GM23338 (cell line): ENCODE measurements around the gene CKM. TPM values are rescaled to one million over a fixed set of nuclear protein-coding genes. Genes with fewer than 3 reads are reported as not detected.

Experiments
- ATAC-seq: fragments of 200-7000 bp; cut with Tn5 transposase; 3 replicates; pipeline ENCODE4 v1.9.1; 2020
- DNase-seq: peaks from one replicate; pipeline ENCODE4 v3.0.0-alpha.2; 2015; ENCODE audit warnings: low spot score
- H2AFZ ChIP-seq: fragments of 200-600 bp; sonication (generic); 2 replicates; pipeline ENCODE4 v1.8.0; 2016; ENCODE audit warnings: antibody characterized with exemption, mild to moderate bottlenecking, moderate library complexity
- H3F3A ChIP-seq: fragments of 200-600 bp; sonication (generic); replicated peaks from 2 replicates; pipeline ENCODE4 v1.8.0; 2017; ENCODE audit warnings: antibody characterized with exemption, mixed run types, low read depth
- H3K27ac ChIP-seq: fragments of 200-600 bp; sonication (generic); 2 replicates; pipeline ENCODE4 v1.6.1; 2016; ENCODE audit warnings: low read depth
- H3K27me3 ChIP-seq: fragments of 200-600 bp; sonication (generic); 2 replicates; pipeline ENCODE4 v1.8.0; 2016; ENCODE audit warnings: mild to moderate bottlenecking, mixed run types, moderate library complexity; ENCODE audit not compliant: insufficient read depth
- H3K36me3 ChIP-seq: fragments of 200-600 bp; sonication (generic); 2 replicates; pipeline ENCODE4 v1.8.0; 2016; ENCODE audit warnings: mild to moderate bottlenecking; ENCODE audit not compliant: insufficient read depth
- H3K4me1 ChIP-seq: fragments of 200-600 bp; sonication (generic); 2 replicates; pipeline ENCODE4 v1.8.0; 2016; ENCODE audit warnings: mild to moderate bottlenecking, moderate library complexity; ENCODE audit not compliant: insufficient read depth
- H3K4me2 ChIP-seq: fragments of 200-600 bp; sonication (generic); 2 replicates; pipeline ENCODE4 v1.7.1; 2017; ENCODE audit warnings: mixed run types
- H3K4me3 ChIP-seq: fragments of 200-600 bp; sonication (generic); 2 replicates; pipeline ENCODE4 v1.6.1; 2016; ENCODE audit warnings: mixed run types
- H3K79me2 ChIP-seq: fragments of 200-600 bp; sonication (generic); replicated peaks from 2 replicates; pipeline ENCODE4 v1.8.0; 2017; ENCODE audit warnings: mild to moderate bottlenecking; ENCODE audit not compliant: insufficient read depth
- H3K9me2 ChIP-seq: fragments of 200-600 bp; sonication (generic); 2 replicates; pipeline ENCODE4 v1.8.0; 2017; ENCODE audit not compliant: insufficient read depth
- H4K20me1 ChIP-seq: fragments of 200-600 bp; sonication (generic); replicated peaks from 2 replicates; pipeline ENCODE4 v1.8.0; 2017; ENCODE audit warnings: mild to moderate bottlenecking; ENCODE audit not compliant: insufficient read depth
- H3K27ac Mint-ChIP-seq: 2 replicates; pipeline ENCODE4 v1.8.0; 2020; ENCODE audit warnings: inconsistent platforms, mild to moderate bottlenecking, moderate library complexity, mixed read lengths
- H3K27me3 Mint-ChIP-seq: 3 replicates; pipeline ENCODE4 v1.8.0; 2022; ENCODE audit warnings: low read depth, mild to moderate bottlenecking, moderate library complexity, mixed read lengths, inconsistent platforms; ENCODE audit not compliant: insufficient read depth, poor library complexity
- H3K36me3 Mint-ChIP-seq: 3 replicates; pipeline ENCODE4 v1.8.0; 2021; ENCODE audit warnings: low read depth, mild to moderate bottlenecking, inconsistent platforms, moderate library complexity, mixed read lengths
- H3K4me1 Mint-ChIP-seq: 3 replicates; pipeline ENCODE4 v1.8.0; 2020; ENCODE audit warnings: mild to moderate bottlenecking, inconsistent platforms, mixed read lengths
- H3K4me3 Mint-ChIP-seq: 3 replicates; pipeline ENCODE4 v1.8.0; 2021; ENCODE audit warnings: moderate library complexity, mild to moderate bottlenecking, inconsistent platforms, mixed read lengths
- H3K9me3 Mint-ChIP-seq: 3 replicates; pipeline ENCODE4 v1.8.0; 2020; ENCODE audit warnings: moderate library complexity, mild to moderate bottlenecking, inconsistent platforms, mixed read lengths
- CREB1 ChIP-seq: fragments of 250-450 bp; sonication (Bioruptor Pico); IDR thresholded peaks from 2 replicates; pipeline ENCODE4 v1.5.0; 2020; ENCODE audit warnings: low read depth, mild to moderate bottlenecking, moderate library complexity
- EZH2 ChIP-seq: fragments of 200-600 bp; sonication (generic); IDR thresholded peaks from one replicate; pipeline ENCODE4 v1.8.0; 2017; ENCODE audit warnings: antibody characterized with exemption, mild to moderate bottlenecking, low read depth; ENCODE audit not compliant: unreplicated experiment
- EZH2phosphoT487 ChIP-seq: fragments of 200-600 bp; sonication (generic); IDR thresholded peaks from one replicate; pipeline ENCODE4 v1.8.1; 2018; ENCODE audit warnings: antibody characterized with exemption; ENCODE audit not compliant: unreplicated experiment
- JUNB ChIP-seq: IDR thresholded peaks from one replicate; pipeline ENCODE4 v1.6.1; 2016; ENCODE audit warnings: antibody characterized with exemption; ENCODE audit not compliant: unreplicated experiment
- POLR2AphosphoS5 ChIP-seq: IDR thresholded peaks from 2 replicates; pipeline ENCODE4 v1.6.1; 2016; ENCODE audit warnings: antibody characterized with exemption, low read depth
- STAT1 ChIP-seq: IDR thresholded peaks from one replicate; pipeline ENCODE4 v1.6.1; 2016; ENCODE audit warnings: antibody characterized with exemption; ENCODE audit not compliant: unreplicated experiment
- ZNF114 ChIP-seq: fragments of 250-450 bp; sonication (Bioruptor Pico); IDR thresholded peaks from 2 replicates; pipeline ENCODE4 v1.5.0; 2020; ENCODE audit warnings: mild to moderate bottlenecking, moderate library complexity
- ZNF331 ChIP-seq: fragments of 250-450 bp; sonication (Bioruptor Pico); IDR thresholded peaks from 2 replicates; pipeline ENCODE4 v1.5.0; 2020; ENCODE audit warnings: low read depth, mild to moderate bottlenecking, moderate library complexity
- polyA plus RNA-seq: library from polyadenylated mRNA; unstranded; fragments of >200 nt; fragmentation: Nextera tagmentation; extraction: Ambion mirVana; gene quantifications from 2 replicates; pipeline ENCODE4 v1.2.1, GENCODE V29; 2016
- total RNA-seq: library from RNA; depleted of rRNA; stranded (reverse); fragments of >200 nt; shearing (Covaris generic); gene quantifications from 2 replicates; pipeline ENCODE4 v1.2.3, GENCODE V29; 2014
- TF ChIP-seq, protein P1 (sequence below): fragments of 250-450 bp; sonication (Bioruptor Pico); IDR thresholded peaks from 2 replicates; pipeline ENCODE4 v1.5.0; 2020; ENCODE audit warnings: mild to moderate bottlenecking, moderate library complexity
- TF ChIP-seq, protein P2 (sequence below): IDR thresholded peaks from 2 replicates; pipeline ENCODE4 v1.6.1; 2016; ENCODE audit warnings: antibody characterized with exemption
- TF ChIP-seq, protein P3 (sequence below): IDR thresholded peaks from one replicate; pipeline ENCODE4 v1.6.1; 2018; ENCODE audit warnings: antibody characterized with exemption; ENCODE audit not compliant: unreplicated experiment
- TF ChIP-seq, protein P4 (sequence below), 2 experiments: fragments of 200-600 bp in 1 of 2; sonication (generic) in 1 of 2; conservative IDR thresholded peaks; 2 replicates each; pipeline versions ENCODE4 v1.5.1 to v1.6.1; 2016 to 2017; ENCODE audit warnings: antibody characterized with exemption in 2 of 2, low read depth in 2 of 2, mild to moderate bottlenecking in 2 of 2, moderate library complexity in 1 of 2

Gene CKM
- total and polyA plus RNA-seq, 2 experiments from 2014 or later = not detected

DNA sequence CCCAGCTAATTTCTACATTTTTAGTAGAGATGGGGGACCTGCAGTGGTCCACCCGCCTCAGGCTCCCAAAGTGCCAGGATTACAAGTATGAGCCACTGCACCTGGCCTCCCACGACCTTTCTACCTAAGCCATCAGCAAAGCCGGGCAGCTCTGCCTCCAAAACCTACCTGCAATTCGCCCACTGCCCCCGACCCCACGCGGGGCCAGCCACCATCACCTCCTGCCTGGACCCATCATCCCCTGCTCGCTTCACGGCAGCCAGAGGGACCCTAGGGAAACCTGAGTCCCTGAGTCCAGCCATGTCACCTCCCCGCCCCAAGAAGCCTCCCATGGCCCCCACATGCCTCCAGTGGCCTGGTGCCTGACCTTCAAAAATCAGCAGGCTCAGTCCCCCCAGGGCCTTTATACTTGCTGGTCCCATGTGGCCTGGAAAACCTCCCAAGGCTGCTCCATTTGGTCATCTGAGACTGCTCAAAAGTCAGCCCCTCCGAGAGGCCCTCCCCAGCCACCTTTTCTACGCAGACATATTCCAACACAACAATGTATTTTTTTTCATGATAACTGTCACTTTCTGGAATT, 35.6 kb upstream of the CKM start:
- Mint-ChIP-seq H3K4me3 (no peak overlapping the region), H3K27me3 (peaks cover 23% of the 10 kb centered on the region), H3K9me3 (no peaks in the 10 kb centered on the region), H3K27ac (no peak overlapping the region), H3K36me3 (peaks cover 86% of the 10 kb centered on the region), H3K4me1 (no peaks in the 10 kb centered on the region; the same call in 2 of the 3 replicates)
- H3K27ac ChIP-seq = no peak overlapping the region
- no peak for TF ChIP-seq STAT1
- TF ChIP-seq JUNB = no peak
- TF ChIP-seq EZH2 = no peak
- TF ChIP-seq, protein P1, sequence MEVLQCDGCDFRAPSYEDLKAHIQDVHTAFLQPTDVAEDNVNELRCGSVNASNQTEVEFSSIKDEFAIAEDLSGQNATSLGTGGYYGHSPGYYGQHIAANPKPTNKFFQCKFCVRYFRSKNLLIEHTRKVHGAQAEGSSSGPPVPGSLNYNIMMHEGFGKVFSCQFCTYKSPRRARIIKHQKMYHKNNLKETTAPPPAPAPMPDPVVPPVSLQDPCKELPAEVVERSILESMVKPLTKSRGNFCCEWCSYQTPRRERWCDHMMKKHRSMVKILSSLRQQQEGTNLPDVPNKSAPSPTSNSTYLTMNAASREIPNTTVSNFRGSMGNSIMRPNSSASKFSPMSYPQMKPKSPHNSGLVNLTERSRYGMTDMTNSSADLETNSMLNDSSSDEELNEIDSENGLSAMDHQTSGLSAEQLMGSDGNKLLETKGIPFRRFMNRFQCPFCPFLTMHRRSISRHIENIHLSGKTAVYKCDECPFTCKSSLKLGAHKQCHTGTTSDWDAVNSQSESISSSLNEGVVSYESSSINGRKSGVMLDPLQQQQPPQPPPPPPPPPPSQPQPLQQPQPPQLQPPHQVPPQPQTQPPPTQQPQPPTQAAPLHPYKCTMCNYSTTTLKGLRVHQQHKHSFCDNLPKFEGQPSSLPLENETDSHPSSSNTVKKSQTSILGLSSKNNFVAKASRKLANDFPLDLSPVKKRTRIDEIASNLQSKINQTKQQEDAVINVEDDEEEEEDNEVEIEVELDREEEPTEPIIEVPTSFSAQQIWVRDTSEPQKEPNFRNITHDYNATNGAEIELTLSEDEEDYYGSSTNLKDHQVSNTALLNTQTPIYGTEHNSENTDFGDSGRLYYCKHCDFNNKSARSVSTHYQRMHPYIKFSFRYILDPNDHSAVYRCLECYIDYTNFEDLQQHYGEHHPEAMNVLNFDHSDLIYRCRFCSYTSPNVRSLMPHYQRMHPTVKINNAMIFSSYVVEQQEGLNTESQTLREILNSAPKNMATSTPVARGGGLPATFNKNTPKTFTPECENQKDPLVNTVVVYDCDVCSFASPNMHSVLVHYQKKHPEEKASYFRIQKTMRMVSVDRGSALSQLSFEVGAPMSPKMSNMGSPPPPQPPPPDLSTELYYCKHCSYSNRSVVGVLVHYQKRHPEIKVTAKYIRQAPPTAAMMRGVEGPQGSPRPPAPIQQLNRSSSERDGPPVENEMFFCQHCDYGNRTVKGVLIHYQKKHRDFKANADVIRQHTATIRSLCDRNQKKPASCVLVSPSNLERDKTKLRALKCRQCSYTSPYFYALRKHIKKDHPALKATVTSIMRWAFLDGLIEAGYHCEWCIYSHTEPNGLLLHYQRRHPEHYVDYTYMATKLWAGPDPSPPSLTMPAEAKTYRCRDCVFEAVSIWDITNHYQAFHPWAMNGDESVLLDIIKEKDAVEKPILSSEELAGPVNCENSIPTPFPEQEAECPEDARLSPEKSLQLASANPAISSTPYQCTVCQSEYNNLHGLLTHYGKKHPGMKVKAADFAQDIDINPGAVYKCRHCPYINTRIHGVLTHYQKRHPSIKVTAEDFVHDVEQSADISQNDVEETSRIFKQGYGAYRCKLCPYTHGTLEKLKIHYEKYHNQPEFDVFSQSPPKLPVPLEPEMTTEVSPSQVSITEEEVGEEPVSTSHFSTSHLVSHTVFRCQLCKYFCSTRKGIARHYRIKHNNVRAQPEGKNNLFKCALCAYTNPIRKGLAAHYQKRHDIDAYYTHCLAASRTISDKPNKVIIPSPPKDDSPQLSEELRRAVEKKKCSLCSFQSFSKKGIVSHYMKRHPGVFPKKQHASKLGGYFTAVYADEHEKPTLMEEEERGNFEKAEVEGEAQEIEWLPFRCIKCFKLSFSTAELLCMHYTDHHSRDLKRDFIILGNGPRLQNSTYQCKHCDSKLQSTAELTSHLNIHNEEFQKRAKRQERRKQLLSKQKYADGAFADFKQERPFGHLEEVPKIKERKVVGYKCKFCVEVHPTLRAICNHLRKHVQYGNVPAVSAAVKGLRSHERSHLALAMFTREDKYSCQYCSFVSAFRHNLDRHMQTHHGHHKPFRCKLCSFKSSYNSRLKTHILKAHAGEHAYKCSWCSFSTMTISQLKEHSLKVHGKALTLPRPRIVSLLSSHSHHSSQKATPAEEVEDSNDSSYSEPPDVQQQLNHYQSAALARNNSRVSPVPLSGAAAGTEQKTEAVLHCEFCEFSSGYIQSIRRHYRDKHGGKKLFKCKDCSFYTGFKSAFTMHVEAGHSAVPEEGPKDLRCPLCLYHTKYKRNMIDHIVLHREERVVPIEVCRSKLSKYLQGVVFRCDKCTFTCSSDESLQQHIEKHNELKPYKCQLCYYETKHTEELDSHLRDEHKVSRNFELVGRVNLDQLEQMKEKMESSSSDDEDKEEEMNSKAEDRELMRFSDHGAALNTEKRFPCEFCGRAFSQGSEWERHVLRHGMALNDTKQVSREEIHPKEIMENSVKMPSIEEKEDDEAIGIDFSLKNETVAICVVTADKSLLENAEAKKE (CRISPR knock-in tag) = no peak
- TF ChIP-seq ZNF331 (CRISPR knock-in tag) = no peak
- TF ChIP-seq, protein P2, sequence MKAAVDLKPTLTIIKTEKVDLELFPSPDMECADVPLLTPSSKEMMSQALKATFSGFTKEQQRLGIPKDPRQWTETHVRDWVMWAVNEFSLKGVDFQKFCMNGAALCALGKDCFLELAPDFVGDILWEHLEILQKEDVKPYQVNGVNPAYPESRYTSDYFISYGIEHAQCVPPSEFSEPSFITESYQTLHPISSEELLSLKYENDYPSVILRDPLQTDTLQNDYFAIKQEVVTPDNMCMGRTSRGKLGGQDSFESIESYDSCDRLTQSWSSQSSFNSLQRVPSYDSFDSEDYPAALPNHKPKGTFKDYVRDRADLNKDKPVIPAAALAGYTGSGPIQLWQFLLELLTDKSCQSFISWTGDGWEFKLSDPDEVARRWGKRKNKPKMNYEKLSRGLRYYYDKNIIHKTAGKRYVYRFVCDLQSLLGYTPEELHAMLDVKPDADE = no peak
- TF ChIP-seq, protein P3, sequence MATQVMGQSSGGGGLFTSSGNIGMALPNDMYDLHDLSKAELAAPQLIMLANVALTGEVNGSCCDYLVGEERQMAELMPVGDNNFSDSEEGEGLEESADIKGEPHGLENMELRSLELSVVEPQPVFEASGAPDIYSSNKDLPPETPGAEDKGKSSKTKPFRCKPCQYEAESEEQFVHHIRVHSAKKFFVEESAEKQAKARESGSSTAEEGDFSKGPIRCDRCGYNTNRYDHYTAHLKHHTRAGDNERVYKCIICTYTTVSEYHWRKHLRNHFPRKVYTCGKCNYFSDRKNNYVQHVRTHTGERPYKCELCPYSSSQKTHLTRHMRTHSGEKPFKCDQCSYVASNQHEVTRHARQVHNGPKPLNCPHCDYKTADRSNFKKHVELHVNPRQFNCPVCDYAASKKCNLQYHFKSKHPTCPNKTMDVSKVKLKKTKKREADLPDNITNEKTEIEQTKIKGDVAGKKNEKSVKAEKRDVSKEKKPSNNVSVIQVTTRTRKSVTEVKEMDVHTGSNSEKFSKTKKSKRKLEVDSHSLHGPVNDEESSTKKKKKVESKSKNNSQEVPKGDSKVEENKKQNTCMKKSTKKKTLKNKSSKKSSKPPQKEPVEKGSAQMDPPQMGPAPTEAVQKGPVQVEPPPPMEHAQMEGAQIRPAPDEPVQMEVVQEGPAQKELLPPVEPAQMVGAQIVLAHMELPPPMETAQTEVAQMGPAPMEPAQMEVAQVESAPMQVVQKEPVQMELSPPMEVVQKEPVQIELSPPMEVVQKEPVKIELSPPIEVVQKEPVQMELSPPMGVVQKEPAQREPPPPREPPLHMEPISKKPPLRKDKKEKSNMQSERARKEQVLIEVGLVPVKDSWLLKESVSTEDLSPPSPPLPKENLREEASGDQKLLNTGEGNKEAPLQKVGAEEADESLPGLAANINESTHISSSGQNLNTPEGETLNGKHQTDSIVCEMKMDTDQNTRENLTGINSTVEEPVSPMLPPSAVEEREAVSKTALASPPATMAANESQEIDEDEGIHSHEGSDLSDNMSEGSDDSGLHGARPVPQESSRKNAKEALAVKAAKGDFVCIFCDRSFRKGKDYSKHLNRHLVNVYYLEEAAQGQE = no peak
- TF ChIP-seq, protein P4, sequence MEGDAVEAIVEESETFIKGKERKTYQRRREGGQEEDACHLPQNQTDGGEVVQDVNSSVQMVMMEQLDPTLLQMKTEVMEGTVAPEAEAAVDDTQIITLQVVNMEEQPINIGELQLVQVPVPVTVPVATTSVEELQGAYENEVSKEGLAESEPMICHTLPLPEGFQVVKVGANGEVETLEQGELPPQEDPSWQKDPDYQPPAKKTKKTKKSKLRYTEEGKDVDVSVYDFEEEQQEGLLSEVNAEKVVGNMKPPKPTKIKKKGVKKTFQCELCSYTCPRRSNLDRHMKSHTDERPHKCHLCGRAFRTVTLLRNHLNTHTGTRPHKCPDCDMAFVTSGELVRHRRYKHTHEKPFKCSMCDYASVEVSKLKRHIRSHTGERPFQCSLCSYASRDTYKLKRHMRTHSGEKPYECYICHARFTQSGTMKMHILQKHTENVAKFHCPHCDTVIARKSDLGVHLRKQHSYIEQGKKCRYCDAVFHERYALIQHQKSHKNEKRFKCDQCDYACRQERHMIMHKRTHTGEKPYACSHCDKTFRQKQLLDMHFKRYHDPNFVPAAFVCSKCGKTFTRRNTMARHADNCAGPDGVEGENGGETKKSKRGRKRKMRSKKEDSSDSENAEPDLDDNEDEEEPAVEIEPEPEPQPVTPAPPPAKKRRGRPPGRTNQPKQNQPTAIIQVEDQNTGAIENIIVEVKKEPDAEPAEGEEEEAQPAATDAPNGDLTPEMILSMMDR (conservative IDR thresholded peaks at IDR 0.05; ENCODE audit: low read depth in 2 of 2) = no peak
- TF ChIP-seq ZNF114 = no peak
- TF ChIP-seq POLR2AphosphoS5 = no peak
- no peak for TF ChIP-seq CREB1
- no peak for TF ChIP-seq EZH2phosphoT487
- H2AFZ ChIP-seq = no peak overlapping the region
- peaks cover 10% of the 10 kb centered on the region for H4K20me1 ChIP-seq
- no peaks in the 10 kb centered on the region for H3K9me2 ChIP-seq
- H3K27me3 ChIP-seq = no peaks in the 10 kb centered on the region
- peaks cover 36% of the 10 kb centered on the region for H3K36me3 ChIP-seq
- no peak for ATAC-seq
- no peak overlapping the region for H3K4me3 ChIP-seq
- H3K4me1 ChIP-seq = no peaks in the 10 kb centered on the region
- no peaks in the 10 kb centered on the region for H3K79me2 ChIP-seq
- H3F3A ChIP-seq = no peaks in the 10 kb centered on the region
- DNase-seq = no peak
- no peak overlapping the region for H3K4me2 ChIP-seq
